Subcutaneous adipose tissue (tissue), 4 donors: ENCODE data around the gene PABPN1L. TPM values are rescaled to one million over a fixed set of nuclear protein-coding genes. Genes with fewer than 3 reads are reported as not detected.

ENCODE experiments used
- CTCF ChIP-seq: fragments of 450-650 bp; IDR thresholded peaks from one replicate; pipeline ENCODE4 v1.5.1; 2016; ENCODE audit warnings: low read depth, mild to moderate bottlenecking, control low read depth, antibody characterized with exemption, moderate library complexity
- total RNA-seq, 4 donors: library from RNA; depleted of rRNA; stranded (reverse); fragments of >200 nt; gene quantifications; one replicate each; pipeline ENCODE4 v1.1.0, GENCODE V29; 2016

The PABPN1L gene
- total RNA-seq, 4 donors from 2014 or later, result not detected

GRCh38 chr16:88817785-88818574, 48.5 kb downstream of the PABPN1L start:
- TF ChIP-seq CTCF, result no peak

GRCh38 chr16:88816736-88817535, 49.5 kb downstream of the PABPN1L start:
- no peak for TF ChIP-seq CTCF

GRCh38 chr16:88815901-88816589, 50.4 kb downstream of the PABPN1L start:
- no peak for TF ChIP-seq CTCF

GRCh38 chr16:88815227-88815626, 51.2 kb downstream of the PABPN1L start:
- no peak for TF ChIP-seq CTCF

GRCh38 chr16:88814144-88814502, 52.3 kb downstream of the PABPN1L start:
- no peak for TF ChIP-seq CTCF

Other genes with a start within 250 kb of the PABPN1L start
- not detected for gene IL17C, start 228.1 kb downstream of the PABPN1L start, total RNA-seq
- gene CYBA, start 215.6 kb downstream of the PABPN1L start, total RNA-seq, result 100 to 1,000 TPM in 3 of 4 donors, 10 to 100 TPM in 1; 78.0 to 495 (median 196) TPM
- gene MVD, start 203.6 kb downstream of the PABPN1L start, total RNA-seq, result 10 to 100 TPM; 10.1 to 23.4 (median 16.9) TPM
- 1 to 10 TPM in 3 of 4 donors, under 1 TPM in 1; 0.94 to 2.0 (median 1.5) TPM for gene SNAI3, start 180.2 kb downstream of the PABPN1L start, total RNA-seq
- gene RNF166, start 160.3 kb downstream of the PABPN1L start, total RNA-seq, result 10 to 100 TPM; 15.4 to 26.2 (median 19.7) TPM
- 1 to 10 TPM; 3.2 to 6.0 (median 4.8) TPM for gene CTU2, start 160.2 kb downstream of the PABPN1L start, total RNA-seq
- gene PIEZO1, start 81.4 kb downstream of the PABPN1L start, total RNA-seq, result 100 to 1,000 TPM; 101 to 364 (median 121) TPM
- gene CDT1, start 62.9 kb downstream of the PABPN1L start, total RNA-seq, result 1 to 10 TPM in 2 of 4 donors, not detected in 2; 1.1 to 2.0 TPM
- 100 to 1,000 TPM in 2 of 4 donors, 10 to 100 TPM in 2; 74.8 to 135 (median 101) TPM for gene APRT, start 54.7 kb downstream of the PABPN1L start, total RNA-seq
- 10 to 100 TPM; 17.2 to 48.6 (median 18.2) TPM for gene GALNS, start 9.7 kb downstream of the PABPN1L start, total RNA-seq
- gene TRAPPC2L, start 9.5 kb downstream of the PABPN1L start, total RNA-seq, result 10 to 100 TPM; 30.9 to 49.4 (median 35.4) TPM
- gene CBFA2T3, start 110.5 kb upstream of the PABPN1L start, total RNA-seq, result 1 to 10 TPM in 2 of 4 donors, under 1 TPM in 2; 0.49 to 6.6 (median 1.1) TPM
- gene ACSF3, start 227.2 kb upstream of the PABPN1L start, total RNA-seq, result 10 to 100 TPM; 17.4 to 40.1 (median 22.5) TPM